GM12865 (cell line): ENCODE data around the gene PRUNE2.
A peak's percentile ranks its signal among the peaks of the same experiment; 100 is the strongest.

Source experiments
- DNase-seq: peaks from one replicate; pipeline ENCODE4 v3.0.0; 2010; ENCODE audit warnings: low read depth
- H3K4me3 ChIP-seq: 2 replicates; pipeline ENCODE4 v1.5.1; 2011; ENCODE audit warnings: mild to moderate bottlenecking, low read depth, low read length, control low read depth
- TF ChIP-seq, protein P1 (sequence below): IDR thresholded peaks from 2 replicates; pipeline ENCODE4 v1.5.1; 2011; ENCODE audit warnings: low read length, control low read depth, low read depth, inconsistent platforms; ENCODE audit not compliant: insufficient read depth; ENCODE audit errors: missing control alignments

PRUNE2 gene

DNA sequence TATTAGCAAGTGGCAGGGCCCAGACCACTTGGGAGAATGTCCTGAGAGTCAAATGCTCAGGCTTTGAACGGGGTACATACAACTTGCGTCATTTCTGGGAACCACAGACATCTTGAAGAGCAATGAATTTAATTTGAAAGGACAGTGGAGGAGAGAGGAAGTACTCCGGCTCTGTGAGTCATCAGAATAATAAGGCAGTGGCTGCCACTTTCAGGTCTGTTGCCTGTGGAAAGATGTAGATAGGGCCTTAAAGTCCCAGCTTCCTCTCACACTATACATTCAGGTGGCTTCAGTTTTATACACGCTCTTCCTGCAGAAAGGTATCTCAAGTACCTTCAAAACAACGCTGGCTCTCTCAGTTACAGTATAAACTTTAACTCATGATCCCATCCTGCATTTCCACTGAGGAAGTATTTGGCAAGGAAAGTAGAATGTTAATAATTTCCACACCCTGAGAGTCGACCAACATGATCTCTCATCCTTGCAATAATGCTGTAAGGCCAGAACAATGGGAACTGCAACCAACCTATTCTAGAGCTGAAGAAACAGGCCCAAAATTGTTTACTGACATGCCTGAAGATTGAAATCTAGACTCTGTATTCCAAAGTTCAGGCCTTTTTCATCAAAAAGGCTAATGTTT lies 6.8 kb upstream of the PRUNE2 start:
- TF ChIP-seq, protein P1, sequence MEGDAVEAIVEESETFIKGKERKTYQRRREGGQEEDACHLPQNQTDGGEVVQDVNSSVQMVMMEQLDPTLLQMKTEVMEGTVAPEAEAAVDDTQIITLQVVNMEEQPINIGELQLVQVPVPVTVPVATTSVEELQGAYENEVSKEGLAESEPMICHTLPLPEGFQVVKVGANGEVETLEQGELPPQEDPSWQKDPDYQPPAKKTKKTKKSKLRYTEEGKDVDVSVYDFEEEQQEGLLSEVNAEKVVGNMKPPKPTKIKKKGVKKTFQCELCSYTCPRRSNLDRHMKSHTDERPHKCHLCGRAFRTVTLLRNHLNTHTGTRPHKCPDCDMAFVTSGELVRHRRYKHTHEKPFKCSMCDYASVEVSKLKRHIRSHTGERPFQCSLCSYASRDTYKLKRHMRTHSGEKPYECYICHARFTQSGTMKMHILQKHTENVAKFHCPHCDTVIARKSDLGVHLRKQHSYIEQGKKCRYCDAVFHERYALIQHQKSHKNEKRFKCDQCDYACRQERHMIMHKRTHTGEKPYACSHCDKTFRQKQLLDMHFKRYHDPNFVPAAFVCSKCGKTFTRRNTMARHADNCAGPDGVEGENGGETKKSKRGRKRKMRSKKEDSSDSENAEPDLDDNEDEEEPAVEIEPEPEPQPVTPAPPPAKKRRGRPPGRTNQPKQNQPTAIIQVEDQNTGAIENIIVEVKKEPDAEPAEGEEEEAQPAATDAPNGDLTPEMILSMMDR = no peak
- peak; percentile 10 for DNase-seq

GRCh38 chr9:76911971-76912370 lies 6.1 kb upstream of the PRUNE2 start:
- no peak overlapping the region for H3K4me3 ChIP-seq
- TF ChIP-seq, protein P1 = no peak
- no peak for DNase-seq

More for the DNA sequence above, 6.8 kb upstream of the PRUNE2 start:
- no peak overlapping the region for H3K4me3 ChIP-seq

DNA sequence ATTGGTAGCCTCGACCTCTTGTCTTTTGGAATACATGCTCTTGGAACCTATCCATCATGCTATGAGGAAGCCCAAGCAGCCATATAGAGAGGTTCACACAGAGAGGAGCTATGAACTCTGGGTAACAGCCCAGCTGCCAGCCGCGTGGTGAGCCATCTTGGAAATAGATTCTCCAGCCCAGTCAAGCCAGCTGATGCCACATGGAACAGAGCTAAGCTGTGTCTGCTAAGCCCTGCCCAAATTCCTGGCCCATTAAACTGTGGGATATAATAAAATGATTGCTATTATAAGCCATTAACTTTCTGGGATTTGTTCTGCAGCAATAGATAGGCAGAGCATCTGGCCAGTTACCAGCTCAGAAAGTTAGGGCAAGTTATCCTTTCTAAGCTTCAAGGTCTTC lies 4.9 kb upstream of the PRUNE2 start:
- DNase-seq = no peak
- H3K4me3 ChIP-seq = no peak overlapping the region
- TF ChIP-seq, protein P1 = no peak

GRCh38 chr9:76906647-76906975 lies 697 bp upstream of the PRUNE2 start:
- TF ChIP-seq, protein P1 = no peak
- no peak for DNase-seq
- no peak overlapping the region for H3K4me3 ChIP-seq

- no peak overlapping the region for H3K4me3 ChIP-seq
- TF ChIP-seq, protein P1 = no peak
- DNase-seq = no peak
Measured at GRCh38 chr9:76904661-76905457, 1.1 kb downstream of the PRUNE2 start.

GRCh38 chr9:76902395-76902794 lies 3.5 kb downstream of the PRUNE2 start:
- TF ChIP-seq, protein P1 = no peak
- H3K4me3 ChIP-seq = no peak overlapping the region
- DNase-seq = no peak
